Heart left ventricle (tissue), 16 donors: Measurements from ENCODE around the gene GAN. TPM values are rescaled to one million over a fixed set of nuclear protein-coding genes. Genes with fewer than 3 reads are reported as not detected.
A peak's percentile ranks its signal among the peaks of the same experiment; 100 is the strongest.

ENCODE experiments used
- ATAC-seq, 4 donors: fragments of 200-7000 bp; cut with Tn5 transposase; one replicate each; pipeline ENCODE4 v1.9.1; 2020 to 2022; ENCODE audit warnings: moderate library complexity in 4 of 4, mild to moderate bottlenecking in 3 of 4, moderate number of reproducible peaks in 1 of 4
- DNase-seq, 5 donors: peaks; one replicate each; pipeline ENCODE4 v3.0.0-alpha.2; 2020
- H3K27ac ChIP-seq, 12 donors: fragments of 200-600 bp; sonication (generic) in 4 of 12; one replicate each; pipeline versions ENCODE4 v1.5.0 to v1.8.0; 2016 to 2022; ENCODE audit warnings: mild to moderate bottlenecking in 2 of 12
- H3K27me3 ChIP-seq, 9 donors: fragments of 200-600 bp; sonication (generic) in 2 of 9; one replicate each; pipeline versions ENCODE4 v1.5.1 to v1.8.0; 2016 to 2022; ENCODE audit warnings: mild to moderate bottlenecking in 3 of 9
- H3K36me3 ChIP-seq, 9 donors: fragments of 200-600 bp; sonication (generic) in 2 of 9; one replicate each; pipeline versions ENCODE4 v1.5.0 to v1.8.0; 2018 to 2022; ENCODE audit warnings: mild to moderate bottlenecking in 2 of 9
- H3K4me1 ChIP-seq, 12 donors: fragments of 200-600 bp; sonication (generic) in 4 of 12; one replicate each; pipeline versions ENCODE4 v1.5.0 to v1.8.0; 2016 to 2022; ENCODE audit warnings: mild to moderate bottlenecking in 3 of 12
- H3K4me3 ChIP-seq, 12 donors: fragments of 200-600 bp; sonication (generic) in 4 of 12; one replicate each; pipeline versions ENCODE4 v1.5.0 to v1.8.0; 2017 to 2022; ENCODE audit warnings: mild to moderate bottlenecking in 9 of 12, moderate library complexity in 4 of 12
- H3K9me3 ChIP-seq, 12 donors: fragments of 200-600 bp; sonication (generic) in 4 of 12; one replicate each; pipeline versions ENCODE4 v1.5.0 to v1.8.0; 2016 to 2022; ENCODE audit warnings: mild to moderate bottlenecking in 1 of 12
- POLR2A ChIP-seq, 2 donors: fragments of 450-650 bp; IDR thresholded peaks; one replicate each; pipeline ENCODE4 v1.6.1; 2017; ENCODE audit warnings: antibody characterized with exemption in 2 of 2, mild to moderate bottlenecking in 2 of 2, moderate library complexity in 2 of 2
- WGBS, 4 donors: extraction: QIAGEN DNeasy Blood & Tissue Kit in 2 of 4; methylation state at CpG; one replicate each; pipeline versions ENCODE4 v1.1.5 to v1.1.7; 2013 to 2018; 5-methylcytosine and 5-hydroxymethylcytosine counted together
- intact Hi-C, 10 donors: fragments of 100-400 bp; cut with DNase I; formaldehyde crosslinking; loops; one replicate each; pipeline versions ENCODE4 v1.11.1 to v1.14.2; 2022
- polyA plus RNA-seq, 2 donors: library from polyadenylated mRNA; stranded (reverse); fragments of 200-250 nt; gene quantifications; one replicate each; pipeline ENCODE4 v1.2.3, GENCODE V29; 2013
- total RNA-seq, 9 donors: library from RNA; depleted of rRNA in 2 of 9; stranded (reverse); fragments of >200 nt in 2 of 9; fragmentation: NEBNext Ultra II Directional in 3 of 9; extraction: Animal tissue kit (Norgen Biotek cat#: 25700) in 3 of 9; gene quantifications; one replicate each; pipeline versions ENCODE4 v1.1.0 to v1.2.4, GENCODE V29; 2016 to 2023
- TF ChIP-seq, protein P1 (sequence below), 12 donors: fragments of 200-600 bp; sonication (generic) in 4 of 12; IDR thresholded peaks; one replicate each; pipeline versions ENCODE4 v1.5.0 to v1.8.0; 2018 to 2022; ENCODE audit warnings: antibody characterized with exemption in 12 of 12, mild to moderate bottlenecking in 5 of 12
- donor health status: ischemic (EF 13 %, LVEDD 7.1; RV severe dilation, severe dysfunction).
- donor health status: healthy with polysubstance abuse.
- donor health status: DM: no; HTN: yes; CAD: no.
- donor health status: DM: no; HTN: no; CAD: no.
- donor health status: ischemic (EF 25% LVEDD 6.9; RV normal size, moderate dysfunction).
- donor health status: ischemic (EF 25% LVEDD 5.7; RV mildly dilated, moderate dysfunction).
- donor health status: healthy.
- donor health status: DM: yes; HTN: yes; CAD: no.
- donor health status: ischemic (EF 35%, LVEDD 5.7; RV mildly dilated, moderate dysfunction).
- donor health status: nonischemic (EF 11% LVEDD 7.7; RV severe dilation, severe dysfunction).
- donor health status: DM: yes; HTN: yes; CAD: no.
- donor health status: PGD.
- donor health status: ischemic (EF 29% LVEDD 5.4; RV normal size, mild dysfunction).
- donor health status: nonischemic (EF 23%, LVEDD 6.1; RV moderate dilation, normal function).

The GAN gene
- total and polyA plus RNA-seq, 11 donors = 1.6 to 17.7 (median 11.5) TPM

DNA sequence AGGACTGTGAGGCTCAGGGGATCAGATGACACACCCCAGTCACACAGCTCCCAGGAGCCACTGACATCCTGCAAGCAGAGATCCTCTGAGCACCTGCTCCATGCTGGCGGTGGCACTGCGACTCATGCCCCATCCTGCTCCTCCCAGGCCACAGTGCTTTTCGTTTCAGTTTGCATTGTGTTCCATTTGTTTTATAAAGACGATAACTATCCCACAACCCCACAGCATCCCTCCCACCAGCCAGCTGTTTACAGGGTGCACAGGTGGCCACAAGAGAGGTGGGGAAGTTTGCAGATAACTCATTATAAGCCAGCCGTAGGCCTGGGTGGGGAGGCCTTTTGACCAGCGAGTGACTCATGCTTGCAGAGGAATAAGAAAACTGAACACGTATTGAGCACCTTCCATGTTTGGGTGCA is 48.1 kb upstream of the GAN start:
- H3K27ac ChIP-seq = peak overlapping the region in 4 of 12 donors; percentile 29 to 61 (median 57)
- no peaks in the 10 kb centered on the region for H3K9me3 ChIP-seq
- ATAC-seq = peak in 2 of 4 donors; percentile 18 to 22
- no peaks in the 10 kb centered on the region for H3K36me3 ChIP-seq
- WGBS, 4 donors = 61 to 73% (median 64%) methylated on average over 7 of the region's 7 CpGs
- intact Hi-C loops = loop anchor here in 5 of 10 donors (1.0 to 10.0 kb wide), 5 partner anchors 28 to 59 kb away; partner anchors contain the start of genes GAN (in 5 of the 5) and BCO1 (in 1 of the 5)
- H3K4me1 ChIP-seq = peaks cover 0 to 25% (median 8%) of the 10 kb centered on the region in 12 donors
- DNase-seq = no peak
- H3K27me3 ChIP-seq = no peaks in the 10 kb centered on the region
- TF ChIP-seq, protein P1, sequence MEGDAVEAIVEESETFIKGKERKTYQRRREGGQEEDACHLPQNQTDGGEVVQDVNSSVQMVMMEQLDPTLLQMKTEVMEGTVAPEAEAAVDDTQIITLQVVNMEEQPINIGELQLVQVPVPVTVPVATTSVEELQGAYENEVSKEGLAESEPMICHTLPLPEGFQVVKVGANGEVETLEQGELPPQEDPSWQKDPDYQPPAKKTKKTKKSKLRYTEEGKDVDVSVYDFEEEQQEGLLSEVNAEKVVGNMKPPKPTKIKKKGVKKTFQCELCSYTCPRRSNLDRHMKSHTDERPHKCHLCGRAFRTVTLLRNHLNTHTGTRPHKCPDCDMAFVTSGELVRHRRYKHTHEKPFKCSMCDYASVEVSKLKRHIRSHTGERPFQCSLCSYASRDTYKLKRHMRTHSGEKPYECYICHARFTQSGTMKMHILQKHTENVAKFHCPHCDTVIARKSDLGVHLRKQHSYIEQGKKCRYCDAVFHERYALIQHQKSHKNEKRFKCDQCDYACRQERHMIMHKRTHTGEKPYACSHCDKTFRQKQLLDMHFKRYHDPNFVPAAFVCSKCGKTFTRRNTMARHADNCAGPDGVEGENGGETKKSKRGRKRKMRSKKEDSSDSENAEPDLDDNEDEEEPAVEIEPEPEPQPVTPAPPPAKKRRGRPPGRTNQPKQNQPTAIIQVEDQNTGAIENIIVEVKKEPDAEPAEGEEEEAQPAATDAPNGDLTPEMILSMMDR (IDR thresholded peaks at IDR 0.05) = no peak
- TF ChIP-seq POLR2A (IDR thresholded peaks at IDR 0.05) = no peak
- no peak overlapping the region for H3K4me3 ChIP-seq

DNA sequence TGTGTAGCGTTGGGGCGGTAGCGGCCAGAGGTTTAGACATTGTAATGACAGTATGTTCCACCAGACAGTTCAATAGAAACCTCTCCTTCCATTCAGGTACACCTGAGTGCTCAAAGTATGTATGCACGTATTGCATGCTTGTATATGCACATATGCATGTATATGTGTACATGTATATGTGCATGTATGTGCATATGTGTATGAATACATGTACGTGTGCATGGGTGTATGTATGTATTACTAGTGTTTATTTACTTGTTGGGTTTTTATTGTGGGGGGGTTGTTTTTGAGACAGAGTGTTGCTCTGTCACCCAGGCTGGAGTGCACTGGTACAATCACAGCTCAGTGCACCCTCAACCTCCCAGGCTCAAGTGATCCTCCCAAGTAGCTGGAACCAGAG is 46.3 kb upstream of the GAN start:
- H3K27me3 ChIP-seq = no peaks in the 10 kb centered on the region
- DNase-seq (no peak), ATAC-seq (no peak)
- peaks cover 0 to 22% (median 8%) of the 10 kb centered on the region in 12 donors for H3K4me1 ChIP-seq
- no peak overlapping the region for H3K4me3 ChIP-seq
- intact Hi-C loops = loop anchor here in 4 of 10 donors (5.0 to 10.0 kb wide), 3 partner anchors 44 to 61 kb away; partner anchors contain the start of gene GAN (in 3 of the 4)
- no peak overlapping the region for H3K27ac ChIP-seq
- H3K9me3 ChIP-seq = no peaks in the 10 kb centered on the region
- 94 to 100% (median 96%) methylated on average over 5 of the region's 5 CpGs for WGBS, 4 donors
- TF ChIP-seq, protein P1 (IDR thresholded peaks at IDR 0.05) = no peak
- TF ChIP-seq POLR2A (IDR thresholded peaks at IDR 0.05) = no peak
- H3K36me3 ChIP-seq = no peaks in the 10 kb centered on the region

DNA sequence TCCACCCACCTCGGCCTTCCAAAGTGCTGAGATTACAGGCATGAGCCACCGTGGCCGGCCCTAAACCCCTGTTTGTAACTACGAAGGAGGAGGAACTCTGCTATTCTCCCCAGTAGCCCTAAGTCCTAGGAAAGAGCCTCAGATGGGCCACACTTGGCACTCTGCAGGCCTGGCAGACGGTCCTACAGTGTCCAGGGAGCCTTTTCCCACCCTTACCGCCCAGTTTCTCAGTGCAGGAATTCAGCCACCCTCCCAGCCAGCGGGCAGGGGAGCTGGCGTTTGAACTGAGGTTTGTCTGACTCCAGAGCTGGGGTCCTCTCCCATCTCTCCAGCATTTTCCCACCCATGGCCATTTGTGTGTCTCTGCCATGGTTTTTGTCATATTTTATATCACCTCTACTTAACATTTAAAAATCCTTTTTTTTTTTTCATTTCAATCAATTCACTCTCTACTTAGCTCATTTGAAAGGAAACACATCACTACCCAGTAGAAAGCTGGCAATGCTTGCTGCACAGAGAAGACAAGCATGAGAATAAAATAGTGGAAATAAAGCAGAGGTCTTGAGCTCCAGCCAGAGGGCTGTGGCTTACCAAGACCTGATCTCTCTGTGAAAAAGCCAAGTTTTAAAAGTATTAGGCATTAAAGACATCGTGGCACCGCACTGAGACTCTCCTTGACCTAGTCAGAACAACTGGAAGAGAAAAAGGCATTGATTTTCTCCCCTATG is 41.4 kb upstream of the GAN start:
- Histone ChIP-seq H3K36me3 (no peaks in the 10 kb centered on the region), H3K27ac (peak overlapping the region in 1 of 12 donors; percentile 81), H3K27me3 (no peaks in the 10 kb centered on the region), H3K4me3 (no peak overlapping the region), H3K4me1 (no peaks in the 10 kb centered on the region), H3K9me3 (no peaks in the 10 kb centered on the region)
- 65 to 82% (median 78%) methylated on average over 10 of the region's 10 CpGs for WGBS, 4 donors
- intact Hi-C loops = no loop called here
- no peak for DNase-seq
- TF ChIP-seq, protein P1 (IDR thresholded peaks at IDR 0.05) = no peak
- no peak for TF ChIP-seq POLR2A (IDR thresholded peaks at IDR 0.05)
- no peak for ATAC-seq

DNA sequence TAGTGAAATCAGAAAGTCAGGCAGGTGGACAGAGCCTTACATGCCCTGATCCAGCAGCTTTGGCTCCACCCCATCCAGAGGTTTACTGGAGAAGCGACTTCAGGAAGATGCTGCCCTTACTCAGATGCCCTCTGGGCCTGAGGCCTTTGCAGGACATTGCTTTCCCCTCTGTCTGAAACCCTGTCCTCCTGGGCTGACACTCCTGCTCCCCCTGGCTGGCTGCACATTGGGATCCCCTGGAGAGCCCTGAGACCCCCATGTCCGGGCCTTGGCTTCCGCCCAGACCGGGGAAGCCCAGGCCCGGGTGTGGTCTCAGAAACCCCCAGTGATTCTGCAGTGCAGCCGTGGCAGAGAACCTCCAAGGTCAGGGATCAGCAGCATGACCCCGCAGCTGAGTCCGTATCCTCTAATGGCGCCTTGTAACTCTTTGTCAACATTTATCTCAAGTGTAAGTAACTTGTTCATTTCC is 39.7 kb upstream of the GAN start:
- ATAC-seq (no peak), DNase-seq (no peak)
- Histone ChIP-seq H3K27ac (no peak overlapping the region), H3K4me3 (no peak overlapping the region), H3K27me3 (no peaks in the 10 kb centered on the region), H3K4me1 (no peaks in the 10 kb centered on the region), H3K9me3 (no peaks in the 10 kb centered on the region), H3K36me3 (no peaks in the 10 kb centered on the region)
- TF ChIP-seq POLR2A (IDR thresholded peaks at IDR 0.05) = no peak
- TF ChIP-seq, protein P1 (IDR thresholded peaks at IDR 0.05) = no peak
- 64 to 82% (median 73%) methylated on average over 8 to 9 of the region's 9 CpGs for WGBS, 4 donors
- intact Hi-C loops = no loop called here
